G401 (cell line): ENCODE results near the gene EVA1A. TPM values are rescaled to one million over a fixed set of nuclear protein-coding genes. Genes with fewer than 3 reads are reported as not detected.

Experiments
- DNase-seq: peaks from one replicate; pipeline ENCODE4 v3.0.0-alpha.2; 2015; ENCODE audit warnings: low spot score
- in situ Hi-C: cut with HindIII; loops from 2 replicates; pipeline ENCODE4 v1.10.0; 2016; ENCODE audit warnings: low sequenced_read_pairs, mixed read lengths
- total RNA-seq: library from RNA; depleted of rRNA; stranded (reverse); fragments of >200 nt; shearing (Covaris generic); gene quantifications from 2 replicates; pipeline ENCODE4 v1.2.3, GENCODE V29; 2014; rRNA removed

Gene EVA1A
- total RNA-seq, 1 experiment from 2014 or later = 97.2 TPM

DNA sequence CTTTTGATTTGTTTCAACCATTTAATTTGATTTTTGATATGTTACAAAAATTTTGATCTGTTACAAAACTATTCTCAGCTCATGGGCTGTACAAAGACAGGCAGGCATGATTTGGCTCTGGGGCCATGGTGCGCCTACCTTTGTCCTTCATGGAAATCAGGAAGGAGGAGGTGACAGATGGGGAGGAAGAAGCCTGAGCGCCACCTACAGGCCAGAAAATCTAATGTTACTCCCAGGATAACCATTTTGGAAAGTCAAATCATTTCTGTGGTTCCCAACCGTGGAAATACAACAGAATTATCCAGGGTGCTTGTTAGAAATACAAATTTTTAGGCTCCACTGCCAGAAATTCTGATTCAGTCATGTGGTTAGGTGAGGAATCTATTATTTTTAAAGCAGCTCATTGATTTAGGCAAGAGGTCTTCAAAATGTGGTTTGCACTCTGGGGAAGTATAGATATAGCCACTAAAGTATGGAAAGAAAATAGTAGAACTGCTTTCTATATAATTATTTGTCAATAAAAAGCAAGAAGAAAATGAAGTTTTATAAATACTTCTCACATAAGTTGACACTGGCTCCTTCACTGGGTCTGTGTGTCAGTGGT, 93.9 kb downstream of the EVA1A start:
- in situ Hi-C loops = no loop called here
- DNase-seq = no peak

DNA sequence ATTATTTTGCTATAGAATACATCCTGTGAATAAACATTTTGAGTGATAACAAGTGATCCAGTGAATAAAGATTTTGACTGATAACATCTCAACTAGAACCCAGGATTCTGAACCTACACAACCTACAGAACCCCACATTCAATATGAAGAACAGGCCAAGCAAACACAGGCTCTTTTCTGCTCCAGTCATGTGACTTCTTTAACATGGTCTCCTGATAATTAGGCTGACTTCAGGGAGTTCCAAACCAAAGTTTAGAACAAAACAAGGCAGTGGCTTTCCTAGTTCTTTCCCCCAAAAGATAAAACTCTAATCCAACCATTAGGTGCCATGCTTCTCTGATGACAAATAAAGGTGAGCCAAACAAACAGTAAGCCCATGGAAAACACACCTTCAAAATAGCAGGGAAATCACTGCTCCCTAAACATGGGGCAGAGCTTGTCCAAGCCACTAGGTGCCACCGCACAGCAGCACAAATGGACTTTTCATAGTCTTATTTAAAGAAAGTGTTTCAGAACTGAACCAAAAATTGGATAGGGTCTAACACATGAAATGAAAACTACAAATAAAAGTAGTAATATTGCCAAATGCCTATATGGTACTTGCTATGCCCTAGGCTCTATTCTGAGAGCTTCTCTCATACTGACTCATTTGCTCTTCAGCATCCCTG, 95.3 kb downstream of the EVA1A start:
- DNase-seq = peak; percentile 14
- in situ Hi-C loops = no loop called here

DNA sequence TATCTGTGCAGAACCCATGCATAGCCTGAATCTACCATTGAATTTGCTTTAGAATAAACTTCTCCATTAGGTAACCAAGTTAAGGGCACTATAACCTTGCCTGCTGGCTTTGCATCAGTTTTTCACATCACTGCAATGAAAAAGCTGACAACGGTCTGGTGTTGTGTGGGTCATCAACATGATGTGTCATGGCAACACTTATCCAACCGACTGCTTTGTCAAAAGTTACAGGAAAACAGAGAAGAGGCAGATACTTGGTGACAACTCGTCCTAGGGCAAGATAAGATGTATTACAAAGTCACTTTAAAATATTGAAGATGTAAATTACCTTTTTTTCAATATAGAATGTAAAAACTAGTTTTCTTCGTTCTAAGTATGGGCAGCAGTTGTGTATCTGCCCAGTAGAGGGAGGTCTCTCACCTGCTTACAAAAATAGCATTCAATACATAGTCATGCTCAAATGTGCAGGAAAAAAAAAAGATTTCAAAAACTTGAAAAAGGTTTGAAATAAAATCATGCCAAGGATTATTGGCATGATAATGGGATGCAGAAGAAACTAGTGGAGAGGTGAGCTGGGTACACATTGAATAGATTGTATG, 96.3 kb downstream of the EVA1A start:
- in situ Hi-C loops = no loop called here
- no peak for DNase-seq

DNA sequence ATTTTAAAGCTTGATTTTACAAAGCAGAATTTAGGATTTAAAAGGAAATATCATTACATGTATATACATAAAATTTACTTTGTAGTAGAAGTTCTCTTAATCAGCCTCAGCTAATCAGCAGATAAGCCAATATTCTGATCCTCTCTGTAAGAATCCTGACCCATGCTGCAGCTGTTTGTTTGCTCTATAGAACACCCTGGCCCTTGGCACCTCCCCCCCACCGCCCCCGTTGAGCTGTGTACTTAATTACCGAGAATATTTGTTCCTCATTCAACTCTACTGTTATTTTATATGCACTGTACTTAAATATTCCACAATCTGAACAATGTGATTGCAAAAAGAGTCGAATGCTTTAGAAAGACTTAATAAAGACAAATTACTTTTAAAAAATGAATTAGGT, 98.0 kb downstream of the EVA1A start:
- in situ Hi-C loops = no loop called here
- DNase-seq = no peak

DNA sequence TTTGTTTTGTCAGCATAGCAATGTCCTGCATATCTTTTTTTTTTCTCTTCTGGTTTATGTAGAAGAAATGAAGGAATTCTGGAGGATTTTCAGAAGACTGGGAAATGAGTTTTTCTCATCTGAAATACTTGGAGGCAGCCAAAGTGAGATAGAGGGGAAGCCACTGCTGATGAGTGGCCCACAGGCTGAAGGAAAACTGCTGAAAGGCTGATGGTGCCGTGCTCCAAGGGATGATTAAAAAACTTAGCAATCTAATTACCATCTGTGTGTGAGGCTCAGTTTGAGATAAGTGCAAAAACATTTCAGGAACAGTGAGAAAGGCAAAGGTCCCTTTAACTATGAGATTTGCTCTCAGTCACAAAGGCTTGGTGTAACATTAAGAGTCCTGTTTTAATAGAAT, 98.5 kb downstream of the EVA1A start:
- DNase-seq = no peak
- in situ Hi-C loops = no loop called here

DNA sequence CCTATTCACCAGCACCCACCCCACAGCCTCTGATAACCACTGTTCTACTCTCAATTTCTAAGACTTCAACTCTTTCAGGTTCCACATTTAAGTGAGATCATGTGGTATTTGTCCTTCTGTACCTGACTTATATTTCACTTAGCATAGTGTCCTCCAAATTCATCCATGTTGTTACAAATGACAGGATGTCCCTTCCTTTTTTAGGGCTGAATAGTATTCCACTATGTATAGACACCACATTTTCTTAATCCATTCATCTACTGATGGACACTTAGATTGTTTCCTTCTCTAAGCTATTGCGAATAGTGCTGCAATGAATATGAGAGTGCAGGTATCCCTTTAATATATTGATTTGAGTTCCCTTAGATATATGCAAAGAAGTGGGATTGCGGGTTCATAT, 100.1 kb downstream of the EVA1A start:
- no peak for DNase-seq
- in situ Hi-C loops = no loop called here

DNA sequence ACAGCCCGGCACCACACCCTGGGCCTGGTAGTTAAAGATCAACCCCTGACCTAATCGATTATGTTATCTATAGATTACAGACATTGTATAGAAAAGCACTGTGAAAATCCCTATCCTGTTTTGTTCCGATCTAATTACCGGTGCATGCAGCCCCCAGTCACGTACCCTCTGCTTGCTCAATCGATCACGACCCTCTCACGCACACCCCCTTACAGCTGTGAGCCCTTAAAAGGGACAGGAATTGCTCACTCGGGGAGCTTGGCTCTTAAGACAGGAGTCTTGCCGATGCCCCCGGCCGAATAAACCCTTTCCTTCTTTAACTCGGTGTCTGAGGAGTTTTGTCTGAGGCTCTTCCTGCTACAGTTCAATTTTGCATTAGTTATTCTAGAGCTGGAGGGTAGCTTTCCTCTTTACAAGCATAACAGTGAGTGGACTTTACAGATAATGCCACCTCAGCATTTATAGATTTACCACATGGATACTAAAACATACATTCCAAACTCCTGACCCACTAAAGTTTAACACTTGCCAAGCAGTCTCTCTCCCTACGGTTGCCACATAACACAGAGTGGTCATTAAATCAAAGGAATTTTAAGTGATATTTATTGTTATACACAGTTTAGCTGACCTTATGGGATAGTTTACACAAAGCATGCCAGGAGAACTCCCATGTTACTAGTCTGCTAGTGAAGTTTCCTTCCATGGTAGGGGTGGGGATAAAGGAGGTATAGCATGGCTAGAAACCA, 101.0 kb downstream of the EVA1A start:
- in situ Hi-C loops = no loop called here
- DNase-seq = no peak

DNA sequence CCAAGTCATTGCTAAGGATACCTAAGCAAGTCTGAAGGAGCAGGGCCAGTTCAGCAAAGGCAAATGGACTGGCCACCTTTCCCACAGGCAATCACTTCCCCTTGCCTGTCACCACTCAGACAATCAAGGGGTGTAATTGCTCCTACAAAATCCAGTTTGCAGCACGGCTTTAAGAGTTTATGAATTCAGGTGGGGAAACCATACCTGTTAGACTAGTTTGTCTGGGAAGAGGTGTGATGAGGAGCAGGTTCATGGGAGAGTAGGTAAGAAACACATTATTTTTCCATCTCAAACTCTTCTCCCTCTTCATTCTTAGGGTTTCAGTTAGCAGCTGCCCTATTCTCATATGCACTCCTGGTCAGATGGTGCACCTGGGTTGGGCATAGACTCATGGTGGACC, 102.5 kb downstream of the EVA1A start:
- DNase-seq = no peak
- in situ Hi-C loops = no loop called here

DNA sequence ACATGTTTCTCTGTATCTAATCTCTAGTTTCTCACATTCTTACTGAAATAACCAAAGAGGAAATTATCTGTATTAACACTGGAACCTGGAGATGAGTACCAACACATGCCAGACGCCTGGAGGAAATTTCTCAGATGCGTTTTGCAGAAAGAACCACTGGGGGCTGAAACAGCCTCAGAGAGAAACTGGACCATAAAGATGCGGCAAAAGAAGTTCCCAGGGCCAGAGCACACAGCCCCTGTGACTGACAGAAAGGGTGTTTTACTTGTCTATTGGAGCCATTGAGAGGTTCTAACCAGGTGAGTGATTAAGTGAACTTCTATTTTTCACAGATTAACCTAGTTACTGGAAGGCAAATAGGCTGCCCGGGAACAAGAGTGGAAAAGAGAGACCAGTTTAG, 103.9 kb downstream of the EVA1A start:
- no peak for DNase-seq
- in situ Hi-C loops = no loop called here

DNA sequence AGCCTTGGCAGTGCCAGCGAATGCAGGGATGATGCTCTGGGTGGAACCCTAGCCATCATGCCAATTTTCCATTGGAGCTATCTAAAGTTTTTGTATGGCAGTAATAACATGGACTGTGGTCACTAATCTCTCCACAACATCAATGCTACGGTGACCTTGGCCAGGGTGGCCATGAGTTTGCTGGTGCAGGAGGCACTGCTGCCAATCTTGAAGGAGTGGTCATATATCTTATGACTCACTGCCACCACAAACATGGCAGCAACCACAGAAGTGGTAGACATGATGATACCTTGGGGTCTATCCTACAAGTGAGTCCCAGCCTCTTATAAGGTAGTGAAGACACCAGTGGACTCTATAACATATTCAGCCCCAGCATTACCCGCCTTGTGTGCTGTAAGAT, 104.6 kb downstream of the EVA1A start:
- in situ Hi-C loops = no loop called here
- no peak for DNase-seq

DNA sequence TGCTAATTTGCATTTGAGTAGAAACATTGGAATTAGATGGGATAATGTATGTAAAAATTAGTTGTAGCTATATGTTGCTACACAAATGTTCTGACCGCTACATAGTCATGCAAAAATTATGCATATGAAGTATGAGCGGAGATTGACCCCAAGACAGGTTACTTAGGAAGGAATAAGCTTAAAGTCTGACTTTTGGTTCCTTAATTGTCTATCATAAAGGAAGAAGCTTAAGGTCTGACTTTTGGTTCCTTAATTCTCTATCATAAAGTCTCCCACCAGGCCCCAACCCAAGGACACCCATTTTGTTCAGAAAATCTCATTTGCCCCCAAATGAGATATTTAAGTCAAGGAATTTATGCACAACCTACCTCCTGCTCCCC, 106.5 kb downstream of the EVA1A start:
- DNase-seq = no peak
- in situ Hi-C loops = no loop called here

DNA sequence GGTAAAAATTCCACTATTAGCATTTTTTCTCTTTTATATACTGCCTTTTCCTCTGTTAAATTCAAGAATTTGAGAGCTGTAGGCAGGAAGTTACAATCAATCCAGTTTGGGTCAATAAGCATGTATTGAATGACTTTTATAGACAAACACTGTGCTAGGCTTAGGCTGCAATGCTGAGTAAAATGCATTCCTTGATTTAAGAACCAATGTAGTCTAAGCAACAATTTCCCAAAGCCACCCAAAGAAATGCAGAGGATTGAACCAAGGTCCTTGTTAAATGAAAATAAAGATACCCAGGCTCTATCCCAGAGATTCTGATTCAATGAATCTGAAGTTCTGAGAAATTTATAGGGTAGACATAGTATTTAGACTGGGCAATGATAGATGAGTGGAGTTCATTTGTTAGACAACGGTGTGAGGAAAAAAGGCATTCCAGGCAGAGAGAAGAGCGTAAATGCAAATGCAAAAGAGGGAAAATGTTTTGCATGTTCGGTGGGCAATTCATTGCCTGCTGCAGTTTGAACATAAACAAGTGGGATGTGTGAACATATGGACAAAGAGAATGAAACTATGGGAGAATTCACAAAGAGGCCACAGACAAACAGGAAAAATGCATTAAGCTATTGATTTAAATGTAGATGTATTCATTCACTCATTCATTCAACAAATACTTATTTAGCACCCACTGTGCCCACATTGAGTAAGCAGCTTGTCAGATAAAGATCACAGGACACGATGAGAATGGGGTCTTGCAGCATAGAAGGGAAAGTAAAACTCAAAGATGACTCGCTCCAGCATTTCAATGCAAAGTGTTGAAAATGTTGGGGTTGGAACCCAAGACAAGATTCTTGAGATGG, 107.1 kb downstream of the EVA1A start:
- in situ Hi-C loops = no loop called here
- DNase-seq = no peak

DNA sequence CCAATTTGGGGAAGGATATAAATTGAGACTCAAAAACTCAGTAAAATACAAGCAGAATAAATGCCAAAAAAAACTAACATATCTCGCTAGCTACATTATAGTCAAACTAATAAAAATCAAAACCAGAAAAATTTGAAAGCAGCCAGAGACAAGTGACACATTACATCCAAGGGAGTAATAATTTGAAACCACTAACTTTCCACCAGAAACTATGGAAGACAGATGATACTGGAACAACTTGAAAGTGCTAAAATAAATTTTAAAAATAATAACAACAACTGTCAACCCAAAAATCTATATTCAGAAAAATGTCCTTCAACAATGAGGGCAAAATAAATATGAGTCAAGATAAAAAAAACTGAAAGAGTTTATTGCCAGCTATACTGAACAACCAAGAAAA, 110.7 kb downstream of the EVA1A start:
- in situ Hi-C loops = no loop called here
- no peak for DNase-seq

DNA sequence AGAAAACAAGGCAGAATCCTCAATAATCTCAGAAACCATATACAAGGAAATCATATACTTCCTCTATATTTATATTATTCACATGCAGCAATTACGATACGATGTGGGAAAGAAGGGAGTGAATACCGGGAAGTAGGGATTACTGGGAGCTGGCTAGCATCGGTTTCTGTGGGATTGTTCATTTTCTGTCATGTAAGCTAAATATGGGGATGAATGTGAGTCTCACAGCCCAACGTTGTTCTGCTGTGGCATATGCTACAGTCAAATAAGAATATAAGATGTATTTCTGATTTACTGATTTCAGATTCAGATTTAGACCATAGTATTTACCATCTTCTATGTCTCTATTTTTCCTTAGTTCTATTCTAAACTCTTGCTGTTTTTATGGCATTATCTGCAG, 113.6 kb downstream of the EVA1A start:
- no peak for DNase-seq

More for the DNA sequence above, 113.6 kb downstream of the EVA1A start:
- in situ Hi-C loops = no loop called here

Other genes with a start within 250 kb of the EVA1A start
- gene MRPL19, start 85.8 kb upstream of the EVA1A start, total RNA-seq = 91.3 and 117 TPM in 2 replicates
- 38.6 and 52.5 TPM in 2 replicates for gene GCFC2, start 150.0 kb upstream of the EVA1A start, total RNA-seq